GM18499 (cell line): ENCODE measurements around the gene GIMD1.
A peak's percentile ranks its signal among the peaks of the same experiment; 100 is the strongest.

Source experiments
- ATAC-seq: cut with Tn5 transposase; IDR thresholded peaks from one replicate; pipeline ENCODE4 v1.9.1; 2021; ENCODE audit warnings: moderate number of reproducible peaks; ENCODE audit not compliant: insufficient read depth, unreplicated experiment

GIMD1 gene

DNA sequence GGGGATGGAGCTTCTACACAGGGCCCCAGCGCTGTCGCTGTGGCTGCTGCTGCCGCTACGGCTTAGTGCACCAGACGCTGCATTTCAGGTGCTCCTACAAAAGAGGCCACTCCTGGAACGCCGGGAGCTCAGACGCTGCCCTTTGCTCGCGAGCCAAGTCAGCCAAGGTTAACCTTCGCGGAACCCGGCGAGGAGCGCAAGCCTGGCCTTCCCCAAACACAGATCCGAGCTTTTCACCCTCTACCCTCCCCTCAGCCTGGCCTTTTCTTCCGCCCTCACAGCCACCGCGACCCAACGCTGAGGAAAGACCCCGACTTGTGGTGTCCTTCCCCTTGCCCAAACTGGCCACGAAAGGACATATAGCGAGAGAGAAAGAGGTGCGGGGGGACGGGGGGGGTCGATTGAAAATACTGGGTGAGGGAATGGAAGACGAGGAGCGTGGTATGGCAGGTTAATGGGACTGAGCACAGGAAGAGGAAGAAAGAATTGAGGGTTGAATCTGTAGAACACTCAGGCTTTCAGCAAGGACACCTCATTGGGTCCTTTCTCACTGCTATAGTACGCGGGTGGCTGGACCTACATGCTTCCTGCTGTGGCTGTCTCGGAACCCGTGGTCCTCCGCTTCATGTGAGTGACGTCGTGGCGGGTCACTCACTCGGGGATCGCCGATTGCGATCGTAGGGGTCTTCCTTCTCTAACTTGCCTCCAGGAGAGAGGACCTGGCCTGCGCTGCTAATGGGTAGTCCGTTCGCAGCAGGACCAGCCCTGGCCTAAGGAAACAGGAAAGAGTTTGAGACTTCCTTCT, 52.4 kb downstream of the GIMD1 start, which contains the start of the genes AIMP1 and TBCK:
TSS of gene AIMP1 (plus strand) at position 583 of the 805 bp plus-strand sequence. CDS start 8,460 bp downstream, outside the sequence.
TSS of gene TBCK (minus strand) at position 242 of the 805 bp plus-strand sequence. CDS start 7,249 bp downstream, outside the sequence.
- peak; percentile 78 for ATAC-seq

DNA sequence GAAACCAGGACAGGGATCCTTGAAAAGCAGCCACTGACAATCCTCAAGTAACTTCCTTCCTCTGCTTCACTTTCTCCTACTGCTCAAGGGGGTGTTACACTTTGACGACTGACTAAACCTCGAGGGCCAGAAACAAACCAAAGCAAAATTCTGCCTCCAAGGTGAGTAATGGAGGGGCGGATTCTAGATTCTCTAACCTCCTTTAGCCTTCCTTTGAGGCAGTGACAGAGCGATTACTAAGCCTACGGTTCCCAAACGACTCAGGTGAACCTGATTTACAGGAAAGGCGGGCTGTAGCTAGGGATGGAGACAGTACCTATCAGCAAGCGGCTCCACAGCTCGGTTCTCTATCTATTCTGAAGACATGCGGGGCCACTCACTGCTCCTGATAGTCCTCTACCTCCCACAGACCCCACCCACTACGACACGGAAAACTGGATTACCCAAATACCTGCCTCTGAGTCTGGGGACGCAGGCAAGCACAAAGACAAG, 53.1 kb downstream of the GIMD1 start:
- ATAC-seq = peak; percentile 19

DNA sequence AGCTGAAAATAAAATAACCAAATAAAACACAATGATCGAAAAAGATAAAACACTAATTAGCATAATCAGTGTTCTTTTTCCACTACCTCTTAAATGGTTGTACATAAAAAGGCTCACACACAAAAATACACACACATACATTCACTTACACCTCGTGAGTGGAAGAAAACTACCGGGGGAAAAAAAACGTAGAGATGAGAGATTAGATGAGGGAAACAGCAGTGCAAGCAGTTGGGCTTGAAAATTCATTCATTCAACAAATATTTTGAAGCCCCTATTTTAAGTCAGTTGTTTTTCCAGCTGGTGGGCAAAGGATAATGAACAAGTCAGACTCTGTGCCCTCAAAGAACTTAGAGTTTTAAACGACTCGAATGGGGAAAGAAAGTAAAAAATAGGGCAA, 53.6 kb downstream of the GIMD1 start:
- no peak for ATAC-seq

DNA sequence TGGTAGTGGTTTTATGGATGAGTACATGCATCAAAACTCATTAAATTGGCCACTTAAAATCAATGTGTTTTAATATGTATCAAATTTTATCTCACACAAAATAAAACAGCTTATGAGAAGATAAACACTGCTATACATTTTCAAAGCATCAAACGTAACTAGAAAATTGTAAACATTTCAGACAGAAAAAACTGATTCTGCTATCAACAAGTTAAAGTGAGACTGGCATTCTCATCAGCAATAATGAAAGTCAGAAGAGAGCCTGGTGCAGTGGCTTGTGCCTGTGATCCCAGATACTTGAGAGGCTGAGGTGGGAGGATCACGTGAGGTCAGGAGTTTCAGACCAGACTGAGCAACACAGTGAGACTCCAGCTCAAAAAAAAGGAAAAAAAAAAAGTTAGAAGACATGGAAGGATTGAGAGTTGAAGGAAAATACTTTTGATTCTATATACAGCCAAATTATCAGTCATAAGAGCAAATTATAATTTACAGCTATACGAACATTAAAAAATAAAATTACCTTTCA, 55.5 kb downstream of the GIMD1 start:
- ATAC-seq = no peak

DNA sequence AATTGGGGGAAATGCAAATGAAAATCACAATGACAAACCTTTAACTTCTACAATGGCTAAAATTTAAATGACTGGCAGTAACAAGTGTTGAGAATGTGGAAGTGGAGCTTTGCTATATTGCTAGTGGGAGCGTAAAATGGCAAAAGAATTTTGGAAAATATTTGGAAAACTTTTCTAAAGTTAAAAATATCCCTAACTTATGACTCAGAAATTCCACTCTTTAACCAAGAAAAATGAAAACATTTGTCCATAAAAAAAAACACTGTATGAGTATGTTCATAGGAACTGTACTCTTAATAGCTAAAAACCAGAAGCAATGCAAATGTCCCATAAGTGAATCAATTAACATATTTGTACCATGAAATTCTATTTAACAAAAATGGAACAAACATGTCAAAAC, 56.2 kb downstream of the GIMD1 start:
- no peak for ATAC-seq
